Hematopoietic multipotent progenitor cell treated with erythropoietin and hydrocortisone succinate and interleukin-3 and kit ligand, for 17 days (in vitro differentiated cells): Measurements from ENCODE around the gene KIF3A.

Source experiments
- DNase-seq: peaks from one replicate; pipeline ENCODE4 v3.0.0-alpha.2; 2015; ENCODE audit warnings: low spot score

KIF3A gene

DNA sequence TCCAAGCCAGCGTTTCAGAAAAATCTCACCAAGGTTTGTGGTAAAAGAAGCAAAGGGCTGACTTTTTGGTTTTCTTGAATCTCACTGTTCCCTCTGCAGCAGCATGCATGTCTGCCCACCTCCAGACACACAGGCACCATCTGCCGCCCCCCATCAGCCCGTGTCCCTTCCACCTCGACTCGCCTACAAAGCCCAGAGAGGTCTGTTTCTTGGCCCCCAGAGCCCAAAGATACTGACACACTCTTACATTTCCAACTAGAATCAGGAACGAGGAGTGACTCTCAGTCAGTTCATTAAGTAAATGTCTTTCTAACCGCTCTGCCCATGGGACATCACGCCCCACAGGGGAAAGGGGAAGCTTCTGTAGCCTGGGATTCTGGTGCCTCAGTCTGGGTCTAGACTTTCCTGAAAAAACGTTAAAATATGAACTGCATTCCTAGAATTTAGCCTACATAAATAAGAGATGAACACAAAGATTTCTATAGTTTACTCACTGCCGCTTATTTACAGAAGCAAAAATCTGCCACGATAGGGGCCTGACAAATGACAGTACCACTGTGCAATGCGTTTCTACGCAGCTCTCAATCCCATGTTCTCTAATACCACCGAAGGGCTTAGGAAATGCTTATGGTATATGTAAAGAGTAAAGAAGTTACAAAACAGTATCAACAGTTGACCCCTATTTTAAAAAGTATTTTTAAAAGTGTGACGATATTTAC is 59.5 kb downstream of the KIF3A start:
- no peak for DNase-seq

DNA sequence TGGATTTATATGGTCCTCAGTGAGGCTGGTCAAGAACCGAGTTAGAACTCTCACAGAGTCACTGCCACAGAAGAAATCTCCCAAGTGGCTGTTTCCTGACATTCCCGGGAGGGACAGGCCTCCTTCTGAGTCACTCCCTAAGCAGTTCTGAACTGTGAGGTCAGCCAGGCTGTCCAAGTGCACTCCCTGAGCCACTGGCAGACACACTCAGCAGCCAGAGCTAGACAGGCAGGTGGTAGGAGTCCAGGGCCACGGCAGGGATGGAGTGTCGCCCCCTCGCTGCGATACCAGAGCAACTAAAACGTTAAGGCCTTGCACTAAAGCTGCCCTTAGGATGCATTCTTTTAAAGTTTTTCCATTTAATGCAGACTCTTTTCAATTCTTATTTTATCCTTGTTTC is 60.2 kb downstream of the KIF3A start:
- no peak for DNase-seq

DNA sequence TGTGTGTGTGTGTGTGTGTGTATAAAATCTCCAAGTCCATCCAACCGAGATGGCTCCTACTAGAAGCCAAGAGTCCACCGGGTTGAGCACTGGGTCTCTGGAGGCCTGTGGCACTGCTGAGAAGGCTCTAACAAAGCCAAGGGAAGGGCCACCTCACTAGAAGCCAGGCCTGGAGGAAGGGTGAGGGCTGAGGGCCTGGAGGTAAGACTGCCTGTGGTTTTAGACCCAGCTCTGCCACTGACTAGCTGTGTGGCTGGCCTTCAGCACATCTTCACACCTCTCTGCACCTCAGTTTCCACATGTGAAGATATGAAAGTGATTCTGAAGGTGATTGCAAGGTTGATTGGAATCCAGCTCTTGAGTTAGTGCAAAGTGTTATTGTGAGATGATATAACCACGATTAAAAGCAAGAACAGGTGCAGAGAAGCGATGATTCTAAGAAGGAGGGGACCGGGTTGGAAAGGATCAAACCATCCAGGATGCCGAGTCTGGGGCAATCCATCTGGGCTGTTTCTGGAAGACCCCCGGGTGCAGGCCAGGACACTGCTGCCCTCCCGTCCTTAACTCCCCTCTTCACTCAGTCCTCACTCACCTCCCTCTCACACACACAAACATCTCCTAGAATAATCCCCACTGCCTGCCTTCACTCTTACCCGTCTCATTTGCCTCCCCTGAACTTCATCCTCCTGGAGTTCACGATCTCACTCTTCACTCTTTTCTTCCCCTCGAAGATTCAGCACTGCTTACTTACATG is 61.2 kb downstream of the KIF3A start:
- DNase-seq = no peak

DNA sequence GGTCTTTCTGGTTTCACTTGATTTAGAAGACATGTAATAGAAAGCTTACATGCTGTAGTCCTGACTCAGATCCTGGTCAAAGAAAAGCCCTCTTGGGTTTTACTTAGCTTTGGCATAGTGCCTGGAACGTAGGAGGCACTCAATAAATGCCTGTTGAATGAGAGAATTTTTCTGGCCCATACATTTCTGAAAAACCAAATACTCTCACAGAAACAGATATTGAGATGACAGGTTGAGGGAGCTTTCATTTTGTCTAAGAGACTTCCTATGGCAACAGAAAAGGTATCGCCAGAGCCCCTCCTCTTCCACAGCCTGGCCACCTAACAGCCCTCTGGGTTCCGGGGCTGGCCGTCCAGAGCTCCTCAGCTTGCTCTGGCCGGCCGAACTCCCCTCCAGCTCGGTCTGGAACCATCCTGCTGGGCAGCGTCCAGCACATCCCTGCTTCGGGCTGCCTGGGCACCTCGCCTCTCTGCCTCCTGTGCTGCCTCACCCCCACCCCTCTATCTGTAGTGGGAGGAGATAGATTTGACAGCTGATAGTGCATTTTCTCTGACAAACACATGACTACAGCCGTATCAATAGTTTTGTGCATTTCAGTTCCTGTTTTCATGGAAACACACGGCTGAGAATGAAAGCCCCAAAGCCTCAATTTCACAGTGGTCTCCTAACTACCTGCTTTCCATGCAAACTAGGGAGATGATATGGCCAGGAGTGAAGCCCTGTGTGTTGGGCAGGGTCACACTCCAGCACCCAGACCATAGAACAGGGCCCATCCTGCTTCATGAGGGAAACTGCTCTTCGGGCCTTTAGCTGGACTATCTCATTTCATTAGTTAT is 62.5 kb downstream of the KIF3A start:
- no peak for DNase-seq

DNA sequence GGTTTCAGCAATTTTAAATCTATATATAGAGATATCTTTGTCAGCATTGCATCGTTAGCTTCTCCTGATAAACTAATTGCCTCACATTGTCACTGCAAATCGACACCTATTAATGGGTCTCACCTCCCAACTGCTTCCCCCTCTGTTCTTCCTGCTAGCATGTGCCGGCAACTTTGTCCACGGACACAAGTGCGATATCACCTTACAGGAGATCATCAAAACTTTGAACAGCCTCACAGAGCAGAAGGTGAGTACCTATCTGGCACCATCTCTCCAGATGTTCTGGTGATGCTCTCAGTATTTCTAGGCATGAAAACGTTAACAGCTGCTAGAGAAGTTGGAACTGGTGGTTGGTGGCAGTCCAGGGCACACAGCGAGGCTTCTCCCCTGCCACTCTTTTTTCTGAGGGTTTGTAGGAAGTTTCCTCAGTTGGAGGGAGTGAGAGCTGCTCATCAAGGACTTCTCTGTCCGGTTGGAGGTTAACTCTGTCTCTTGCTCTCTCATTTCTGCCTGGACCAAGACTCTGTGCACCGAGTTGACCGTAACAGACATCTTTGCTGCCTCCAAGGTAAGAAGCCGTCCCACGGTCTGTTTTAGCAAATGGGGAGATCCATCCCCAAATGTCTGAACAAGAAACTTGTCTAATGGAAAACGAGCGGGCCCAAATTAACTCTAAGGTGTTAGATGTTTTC is 63.3 kb downstream of the KIF3A start, which contains the start of gene IL4:
Gene IL4, plus strand, starts transcription at position 51 of the 692 bp plus-strand sequence. Its CDS starts 62 bp downstream, at position 113.
- no peak for DNase-seq

DNA sequence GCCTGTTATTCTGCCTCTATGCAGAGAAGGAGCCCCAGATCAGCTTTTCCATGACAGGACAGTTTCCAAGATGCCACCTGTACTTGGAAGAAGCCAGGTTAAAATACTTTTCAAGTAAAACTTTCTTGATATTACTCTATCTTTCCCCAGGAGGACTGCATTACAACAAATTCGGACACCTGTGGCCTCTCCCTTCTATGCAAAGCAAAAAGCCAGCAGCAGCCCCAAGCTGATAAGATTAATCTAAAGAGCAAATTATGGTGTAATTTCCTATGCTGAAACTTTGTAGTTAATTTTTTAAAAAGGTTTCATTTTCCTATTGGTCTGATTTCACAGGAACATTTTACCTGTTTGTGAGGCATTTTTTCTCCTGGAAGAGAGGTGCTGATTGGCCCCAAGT is 63.9 kb downstream of the KIF3A start:
- DNase-seq = peak; percentile 36

DNA sequence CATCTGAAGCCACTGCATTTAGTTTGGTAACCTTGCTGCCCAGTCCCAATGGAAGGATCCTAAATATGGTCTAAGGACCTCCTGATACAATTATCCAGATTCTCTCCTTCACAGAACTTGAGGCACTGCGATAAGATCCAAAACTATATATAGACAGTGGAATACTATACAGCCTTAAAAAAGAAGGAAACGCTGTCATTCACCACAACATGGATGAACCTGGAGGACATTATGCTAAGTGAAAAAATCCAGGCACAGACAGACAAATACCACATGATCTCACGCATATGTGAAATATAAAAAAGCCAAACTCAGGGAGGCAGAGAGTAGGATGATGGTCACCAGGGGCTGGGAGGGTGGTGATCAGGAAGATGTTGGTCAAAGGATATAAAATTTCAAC is 66.3 kb downstream of the KIF3A start:
- no peak for DNase-seq

DNA sequence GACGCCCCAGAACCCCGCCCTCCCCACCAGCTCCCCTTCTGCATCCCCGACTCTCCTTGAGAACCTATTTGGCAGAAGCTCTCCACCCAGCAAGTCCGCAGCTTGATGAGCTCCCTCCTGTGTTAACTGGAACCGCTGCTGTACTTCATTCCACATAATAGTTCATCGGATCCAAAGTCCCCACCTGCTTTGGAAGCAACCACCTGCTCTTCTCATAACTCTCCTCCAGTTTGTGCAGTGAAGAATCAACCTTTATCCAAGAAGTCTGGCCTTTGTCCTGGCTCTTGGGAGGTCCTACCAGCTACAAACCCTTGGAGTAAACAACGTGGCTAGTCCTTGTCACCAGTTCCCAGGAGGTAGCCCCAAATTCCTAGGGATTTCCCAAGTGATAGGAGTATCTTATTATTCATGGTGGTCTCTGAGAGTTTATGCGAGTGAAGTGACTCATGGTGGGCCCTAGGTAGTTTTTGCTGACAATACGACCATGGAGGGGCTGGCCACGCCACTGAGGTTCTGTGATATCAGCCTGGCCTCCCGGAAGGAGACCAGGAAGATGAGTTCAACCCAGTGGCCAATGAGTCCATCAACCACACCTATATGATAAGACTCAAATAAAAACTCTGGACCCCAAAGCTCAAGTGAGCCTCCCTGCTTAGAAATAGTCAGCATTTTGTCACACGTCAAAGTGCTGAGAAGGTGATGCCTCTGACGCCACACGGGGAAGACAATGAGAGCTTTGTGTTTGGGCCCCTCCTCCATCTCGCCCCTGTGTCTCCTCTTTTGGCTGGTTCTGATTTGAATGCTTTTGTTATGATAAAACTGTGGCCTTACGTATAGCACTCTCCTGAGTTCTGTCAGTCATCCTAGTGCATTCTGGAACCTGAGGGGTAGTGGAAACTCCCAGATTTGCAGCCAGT is 67.1 kb downstream of the KIF3A start:
- no peak for DNase-seq

DNA sequence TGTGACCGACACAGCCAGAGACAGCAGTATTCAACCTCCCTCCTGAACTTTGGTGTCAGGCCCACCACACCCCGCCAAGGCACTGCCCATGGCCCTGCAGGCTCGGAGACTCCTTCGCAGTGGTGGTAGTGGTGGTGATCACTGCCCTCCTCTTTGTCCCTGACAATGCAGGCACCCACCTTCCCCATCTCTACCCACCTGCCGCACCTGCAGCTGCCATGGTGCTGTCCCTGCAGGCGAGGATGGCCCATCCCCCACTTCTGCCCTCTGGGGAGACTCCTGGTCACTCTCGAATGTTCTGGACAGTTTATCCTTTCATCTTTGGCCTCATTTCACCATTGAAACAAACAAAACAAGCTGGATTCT is 67.9 kb downstream of the KIF3A start:
- DNase-seq = no peak

DNA sequence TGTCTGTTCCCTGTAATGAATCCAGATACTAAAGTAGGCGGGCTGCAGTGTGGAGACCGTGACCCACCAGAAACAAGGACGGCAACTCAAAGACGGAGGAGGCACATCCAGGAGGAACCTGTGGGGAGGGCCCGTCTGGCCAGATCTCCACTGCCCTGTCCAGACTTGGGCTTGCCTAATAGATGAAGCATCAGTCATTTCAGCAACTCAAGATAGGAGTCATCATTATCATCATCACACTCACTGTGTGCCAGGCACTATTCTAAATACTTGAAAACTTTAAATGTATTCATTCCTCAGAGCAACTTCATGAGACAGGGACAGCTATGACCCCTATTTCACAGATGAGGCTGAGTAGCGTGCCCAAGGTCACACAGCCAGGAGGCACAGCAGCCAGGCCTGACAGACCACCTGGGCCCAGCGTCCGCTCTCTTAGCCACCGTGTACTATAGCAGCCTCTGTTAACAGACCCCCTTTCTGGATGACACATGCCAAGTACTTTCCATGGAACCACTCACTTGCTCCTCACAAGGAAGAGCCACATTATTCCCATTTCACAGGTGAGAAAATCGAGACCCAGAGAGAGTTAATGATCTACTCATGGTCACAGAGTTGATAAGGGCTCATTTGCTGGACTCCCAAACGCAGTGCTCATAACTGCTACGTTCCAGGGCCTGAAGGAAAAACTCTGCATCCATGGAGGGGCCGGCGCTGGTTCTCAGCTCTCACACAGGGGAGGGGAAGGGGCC is 68.5 kb downstream of the KIF3A start:
- no peak for DNase-seq

DNA sequence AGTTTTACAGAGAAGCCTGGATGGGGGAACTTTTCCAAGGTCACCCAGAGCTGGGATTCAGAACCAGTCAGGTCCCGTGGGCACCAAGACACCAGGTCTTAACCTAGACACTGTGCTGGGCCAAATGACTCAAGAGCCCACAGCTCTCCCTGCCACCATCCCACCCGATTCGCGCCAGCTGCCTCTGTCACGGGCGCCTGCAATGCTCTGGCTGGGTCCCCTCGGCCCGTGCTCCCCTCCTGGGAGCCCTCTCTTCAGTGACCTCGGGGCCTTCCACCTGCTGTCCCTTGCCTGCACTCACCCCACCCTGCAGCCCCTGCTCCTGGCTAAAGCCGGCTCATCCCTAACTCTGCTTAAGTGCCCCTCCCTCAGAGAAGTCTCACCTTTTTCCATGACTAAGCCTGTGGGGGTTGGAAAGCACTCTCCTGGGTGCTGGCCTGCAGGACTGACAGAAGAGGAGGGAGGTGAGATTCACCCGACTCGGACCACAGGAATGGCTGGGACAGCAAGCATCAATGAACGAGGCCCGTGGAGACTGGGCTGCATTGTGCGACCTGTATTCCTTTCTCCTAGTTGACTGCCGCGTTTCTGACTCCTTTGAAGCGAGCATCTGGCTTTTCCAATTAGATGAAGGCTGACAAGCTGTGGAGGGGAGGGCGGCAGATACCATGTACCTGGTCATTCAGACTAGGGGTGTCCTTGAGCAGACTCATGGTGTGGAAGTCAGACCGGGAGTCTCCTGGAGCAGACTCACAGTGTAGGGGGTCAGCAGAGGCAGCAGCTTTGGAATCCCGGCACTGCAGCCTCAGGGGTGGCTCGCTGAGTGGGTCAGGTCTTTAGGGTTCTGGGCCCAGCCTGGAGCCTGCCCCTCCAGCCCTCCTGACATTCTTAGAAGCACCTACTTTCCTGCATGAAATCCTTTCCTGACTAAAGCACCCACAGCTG is 69.3 kb downstream of the KIF3A start:
- DNase-seq = no peak

DNA sequence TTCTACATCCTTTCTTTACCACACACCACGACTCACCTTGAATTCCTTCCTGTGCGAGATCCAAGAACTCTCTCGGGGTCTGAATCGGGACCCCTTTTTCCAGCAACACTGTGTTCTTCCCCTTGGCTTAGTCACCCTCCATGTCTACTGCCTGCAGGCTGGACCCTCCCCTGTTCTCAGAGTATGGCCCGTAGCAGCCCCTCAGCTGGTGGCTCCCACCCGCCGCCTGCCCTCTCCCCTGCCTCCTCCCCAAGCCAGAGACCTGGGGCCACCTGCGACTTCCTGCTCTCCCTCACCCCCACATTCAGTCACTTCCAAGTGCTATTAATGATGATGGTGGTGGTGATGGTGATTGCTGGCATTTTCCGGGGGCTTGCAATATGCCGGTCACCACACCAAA is 70.0 kb downstream of the KIF3A start:
- DNase-seq = no peak

DNA sequence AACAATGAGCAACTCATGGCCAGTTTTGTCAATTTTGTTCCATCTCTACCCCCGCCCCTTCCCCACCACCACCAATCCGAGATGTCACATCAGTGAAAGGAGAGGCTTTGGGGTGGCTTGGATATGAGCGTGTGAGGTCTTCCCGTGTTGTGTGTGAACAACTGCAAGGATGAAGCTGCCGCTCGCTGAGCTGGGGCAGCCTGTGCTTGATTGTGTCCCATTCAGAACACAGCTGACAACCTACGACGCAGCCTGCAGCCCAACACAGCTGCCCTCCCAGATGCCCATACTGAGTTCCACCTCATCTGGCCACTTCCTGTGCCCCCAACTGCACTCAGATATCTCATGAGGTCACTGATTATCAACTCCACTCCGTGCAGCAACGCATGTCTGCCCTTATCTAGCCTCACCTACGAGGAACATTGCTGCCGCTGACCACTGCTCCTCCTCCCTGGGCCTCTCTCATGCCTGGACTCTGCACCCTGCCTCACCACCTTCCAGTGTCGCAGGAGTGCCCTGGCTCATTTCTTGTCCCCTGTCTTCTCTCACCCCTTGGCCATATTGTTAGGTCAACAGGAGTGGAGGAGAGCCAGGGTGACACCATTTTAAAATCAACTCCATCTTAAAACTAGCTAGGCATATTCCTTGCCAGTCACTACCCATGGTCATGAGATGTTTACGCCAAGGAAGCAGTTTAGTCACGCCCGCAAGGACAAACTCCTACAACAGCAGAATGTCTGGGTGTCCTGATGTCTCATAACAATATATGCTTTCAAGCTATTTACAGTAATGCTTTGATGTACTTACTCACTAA is 70.8 kb downstream of the KIF3A start:
- DNase-seq = no peak

DNA sequence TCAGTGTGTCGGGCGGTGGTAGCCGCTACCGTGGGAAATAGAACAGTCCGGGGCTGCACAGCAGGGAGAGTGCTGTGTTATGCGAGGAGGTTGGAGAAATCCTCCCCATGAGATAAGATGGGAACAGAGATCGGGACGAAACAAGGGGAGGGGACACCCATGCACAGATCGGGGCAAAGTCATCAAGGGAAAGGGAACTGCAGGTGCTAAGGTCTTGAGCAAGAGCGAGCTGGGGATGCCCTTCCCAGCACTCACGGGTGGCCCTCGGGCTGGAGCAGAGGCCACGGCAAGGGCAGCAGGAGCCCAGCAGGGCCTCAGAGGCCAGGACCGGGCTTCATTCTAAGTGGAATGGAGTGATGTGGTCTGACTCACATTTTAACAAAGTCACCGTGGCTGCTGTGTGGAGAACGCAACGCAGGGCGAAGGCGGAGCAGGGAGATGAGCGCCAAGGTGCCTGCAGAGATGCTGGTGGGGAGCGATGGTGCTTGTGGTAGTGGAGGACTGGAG is 71.7 kb downstream of the KIF3A start:
- no peak for DNase-seq

DNA sequence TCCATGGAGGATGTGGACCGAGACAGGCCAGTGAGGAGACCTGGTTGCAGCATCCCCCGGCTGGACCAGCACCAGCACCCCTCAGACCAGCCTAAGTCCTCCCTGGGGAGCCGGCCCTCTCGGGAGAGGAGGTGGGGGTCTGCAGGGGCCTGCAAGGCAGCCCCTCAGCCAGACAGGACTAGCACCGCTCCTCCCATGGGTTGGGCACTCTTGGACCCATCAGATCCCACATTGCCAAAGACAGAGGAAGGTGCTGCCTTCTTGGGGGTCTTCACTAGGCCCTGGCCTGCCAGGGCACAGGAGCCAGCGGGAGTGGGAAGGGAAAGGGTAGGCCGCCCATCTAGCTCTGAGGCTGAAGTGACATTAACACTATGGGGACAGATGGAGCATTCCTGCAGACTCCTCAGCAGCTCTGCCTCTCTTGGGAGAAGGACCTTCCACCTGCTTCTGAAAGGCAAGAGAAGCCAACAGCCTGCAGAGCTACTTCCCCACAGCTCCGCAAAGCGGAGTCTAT is 72.6 kb downstream of the KIF3A start:
- DNase-seq = no peak

DNA sequence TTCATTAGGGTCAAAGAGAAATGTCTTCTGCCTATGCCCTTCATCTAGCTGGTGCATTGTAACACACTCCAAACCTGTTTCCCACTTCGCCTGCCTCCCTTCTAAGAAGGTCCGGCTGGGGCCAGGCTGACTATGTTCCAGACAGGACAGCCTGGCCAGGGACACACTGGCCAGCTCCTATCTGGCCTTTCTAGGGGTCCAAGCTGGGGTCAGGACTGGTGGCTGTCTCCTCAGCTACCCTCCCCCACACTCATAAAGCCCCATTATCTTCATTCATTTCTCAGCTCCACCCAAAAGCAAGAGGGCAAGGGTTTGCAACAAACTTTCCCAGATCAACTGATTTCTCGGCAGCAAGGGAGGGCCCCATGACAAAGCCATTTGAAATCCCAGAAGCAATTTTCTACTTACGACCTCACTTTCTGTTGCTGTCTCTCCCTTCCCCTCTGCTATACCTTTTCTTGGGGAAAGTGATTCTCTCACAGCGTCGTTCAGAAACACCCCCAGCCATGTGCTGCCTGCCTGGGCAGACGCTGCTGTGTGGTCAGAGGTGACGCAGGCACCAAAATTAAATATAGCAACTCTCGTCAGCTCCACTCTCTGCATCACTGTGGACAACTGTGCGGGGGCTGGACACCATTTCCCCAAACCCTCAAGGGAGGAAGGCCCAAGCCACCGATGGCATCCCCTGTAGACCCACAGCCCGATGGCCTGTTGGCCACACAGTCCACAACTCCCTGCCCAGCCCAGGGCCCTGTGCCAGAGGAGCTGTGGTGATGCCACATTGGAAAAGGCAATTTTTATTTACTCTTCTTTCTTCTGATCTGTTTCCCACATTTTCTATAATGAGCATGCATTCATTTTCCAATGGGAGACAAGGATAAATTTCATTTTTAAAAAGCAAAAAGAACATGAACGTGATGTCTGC is 73.3 kb downstream of the KIF3A start:
- peak; percentile 24 for DNase-seq
